GM23338 (cell line): ENCODE measurements around the gene NDUFA9.

Experiments
- CREB1 ChIP-seq: fragments of 250-450 bp; sonication (Bioruptor Pico); IDR thresholded peaks from 2 replicates; pipeline ENCODE4 v1.5.0; 2020; ENCODE audit warnings: low read depth, mild to moderate bottlenecking, moderate library complexity
- CTCF ChIP-seq, 2 experiments: fragments of 200-600 bp in 1 of 2; sonication (generic) in 1 of 2; conservative IDR thresholded peaks; 2 replicates each; pipeline versions ENCODE4 v1.5.1 to v1.6.1; 2016 to 2017; ENCODE audit warnings: antibody characterized with exemption in 2 of 2, low read depth in 2 of 2, mild to moderate bottlenecking in 2 of 2, moderate library complexity in 1 of 2
- EZH2 ChIP-seq: fragments of 200-600 bp; sonication (generic); IDR thresholded peaks from one replicate; pipeline ENCODE4 v1.8.0; 2017; ENCODE audit warnings: antibody characterized with exemption, mild to moderate bottlenecking, low read depth; ENCODE audit not compliant: unreplicated experiment
- EZH2phosphoT487 ChIP-seq: fragments of 200-600 bp; sonication (generic); IDR thresholded peaks from one replicate; pipeline ENCODE4 v1.8.1; 2018; ENCODE audit warnings: antibody characterized with exemption; ENCODE audit not compliant: unreplicated experiment
- POLR2AphosphoS5 ChIP-seq: IDR thresholded peaks from 2 replicates; pipeline ENCODE4 v1.6.1; 2016; ENCODE audit warnings: antibody characterized with exemption, low read depth
- STAT1 ChIP-seq: IDR thresholded peaks from one replicate; pipeline ENCODE4 v1.6.1; 2016; ENCODE audit warnings: antibody characterized with exemption; ENCODE audit not compliant: unreplicated experiment

GRCh38 chr12:4681732-4682131, 32.8 kb downstream of the NDUFA9 start:
- TF ChIP-seq POLR2AphosphoS5 (no peak), CTCF (conservative IDR thresholded peaks at IDR 0.05; ENCODE audit: low read depth in 2 of 2) (no peak), CREB1 (CRISPR knock-in tag) (no peak), EZH2 (no peak), EZH2phosphoT487 (no peak), STAT1 (no peak)
